ENCODE measurements around the gene TUBGCP6. TPM values are rescaled to one million over a fixed set of nuclear protein-coding genes. Genes with fewer than 3 reads are reported as not detected.

Gene TUBGCP6
- total RNA-seq, 1 donor from 2014 or later = 54.4 TPM

DNA sequence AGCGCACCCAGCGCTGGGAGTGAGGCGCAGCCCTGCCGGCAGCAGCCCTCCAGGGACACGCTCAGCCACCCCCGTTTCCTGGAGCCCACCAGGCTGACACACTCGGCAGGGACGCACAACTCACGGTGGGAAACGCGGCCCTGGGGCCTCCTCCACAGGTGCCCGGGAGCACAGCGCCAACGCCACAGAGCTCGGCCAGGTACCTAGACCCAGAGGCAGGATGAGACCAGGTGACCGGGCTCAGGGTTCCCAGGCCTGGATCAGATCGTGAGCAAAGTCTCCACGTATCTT is 18.0 kb downstream of the TUBGCP6 start:
- H3K27ac Mint-ChIP-seq (ENCODE audit: unreplicated experiment) = no peak overlapping the region
- no peaks in the 10 kb centered on the region for H3K27me3 Mint-ChIP-seq (ENCODE audit: low read depth)
- H3K9me3 Mint-ChIP-seq = no peaks in the 10 kb centered on the region
- no peaks in the 10 kb centered on the region for H3K4me1 Mint-ChIP-seq
- TF ChIP-seq CTCF (conservative IDR thresholded peaks at IDR 0.05) = no peak
- H3K36me3 Mint-ChIP-seq (ENCODE audit: low read depth) = peaks cover 3% of the 10 kb centered on the region
- no peak overlapping the region for H3K4me3 Mint-ChIP-seq
- DNase-seq (ENCODE audit: low read depth, low spot score) = no peak

GRCh38 chr22:50226063-50226874 is 18.6 kb downstream of the TUBGCP6 start:
- H3K27me3 Mint-ChIP-seq (ENCODE audit: low read depth) = no peaks in the 10 kb centered on the region
- no peaks in the 10 kb centered on the region for H3K4me1 Mint-ChIP-seq
- DNase-seq (ENCODE audit: low read depth, low spot score) = no peak
- H3K36me3 Mint-ChIP-seq (ENCODE audit: low read depth) = peaks cover 3% of the 10 kb centered on the region
- no peak overlapping the region for H3K27ac Mint-ChIP-seq (ENCODE audit: unreplicated experiment)
- H3K4me3 Mint-ChIP-seq = no peak overlapping the region
- no peaks in the 10 kb centered on the region for H3K9me3 Mint-ChIP-seq
- TF ChIP-seq CTCF (conservative IDR thresholded peaks at IDR 0.05) = no peak

GRCh38 chr22:50225200-50225969 is 19.4 kb downstream of the TUBGCP6 start:
- Mint-ChIP-seq H3K9me3 (no peaks in the 10 kb centered on the region), H3K4me1 (no peaks in the 10 kb centered on the region), H3K27ac (ENCODE audit: unreplicated experiment) (no peak overlapping the region), H3K27me3 (ENCODE audit: low read depth) (no peaks in the 10 kb centered on the region), H3K36me3 (ENCODE audit: low read depth) (peaks cover 7% of the 10 kb centered on the region), H3K4me3 (no peak overlapping the region)
- DNase-seq (ENCODE audit: low read depth, low spot score) = no peak
- TF ChIP-seq CTCF (conservative IDR thresholded peaks at IDR 0.05) = no peak

DNA sequence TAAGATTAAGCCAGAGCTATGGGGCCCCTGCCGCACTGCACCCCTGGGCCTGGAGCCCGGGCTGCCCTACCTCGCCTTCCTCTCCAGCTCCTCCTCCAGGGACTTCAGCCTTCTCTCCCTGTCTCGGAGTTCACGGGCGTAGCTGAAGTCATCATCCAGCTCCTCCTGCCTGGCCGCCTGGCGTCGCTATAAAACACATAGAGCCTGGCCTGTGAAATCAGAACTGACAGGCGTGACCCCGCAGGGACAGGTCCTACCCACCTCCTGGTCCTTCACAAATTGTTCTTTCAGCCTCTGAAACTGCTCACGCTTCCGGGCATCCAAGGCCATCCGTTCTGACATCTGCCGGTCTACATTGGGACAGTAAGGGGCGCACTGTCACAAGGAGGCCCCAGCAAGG is 20.8 kb downstream of the TUBGCP6 start:
- peak overlapping the region; percentile 23 for H3K4me3 Mint-ChIP-seq
- H3K36me3 Mint-ChIP-seq (ENCODE audit: low read depth) = peaks cover 7% of the 10 kb centered on the region
- H3K27ac Mint-ChIP-seq (ENCODE audit: unreplicated experiment) = no peak overlapping the region
- H3K27me3 Mint-ChIP-seq (ENCODE audit: low read depth) = no peaks in the 10 kb centered on the region
- TF ChIP-seq CTCF (conservative IDR thresholded peaks at IDR 0.05) = no peak
- H3K4me1 Mint-ChIP-seq = no peaks in the 10 kb centered on the region
- no peak for DNase-seq (ENCODE audit: low read depth, low spot score)
- H3K9me3 Mint-ChIP-seq = no peaks in the 10 kb centered on the region

- no peak for TF ChIP-seq CTCF (conservative IDR thresholded peaks at IDR 0.05)
- H3K36me3 Mint-ChIP-seq (ENCODE audit: low read depth) = peaks cover 7% of the 10 kb centered on the region
- no peak for DNase-seq (ENCODE audit: low read depth, low spot score)
Measured at GRCh38 chr22:50222508-50222907, 22.3 kb downstream of the TUBGCP6 start.

More at GRCh38 chr22:50222508-50222907, 22.3 kb downstream of the TUBGCP6 start:
- no peaks in the 10 kb centered on the region for H3K9me3 Mint-ChIP-seq
- no peak overlapping the region for H3K4me3 Mint-ChIP-seq
- no peaks in the 10 kb centered on the region for H3K27me3 Mint-ChIP-seq (ENCODE audit: low read depth)
- no peaks in the 10 kb centered on the region for H3K4me1 Mint-ChIP-seq
- H3K27ac Mint-ChIP-seq (ENCODE audit: unreplicated experiment) = no peak overlapping the region
